SK-N-SH (cell line): Measurements from ENCODE around the gene PRR36. TPM values are rescaled to one million over a fixed set of nuclear protein-coding genes. Genes with fewer than 3 reads are reported as not detected.

Source experiments
- CTCF ChIA-PET: fragments of 300-600, 350-600 bp; formaldehyde crosslinking; extraction: SDS; loops from one replicate; lab custom pipeline; 2021; lab: Yijun Ruan, JAX
- POLR2A ChIA-PET: fragments of 350-600 bp; sonication (Branson Sonifier 250); formaldehyde crosslinking; extraction: SDS; loops from one replicate; lab custom pipeline; 2020; ENCODE audit warnings: antibody characterized with exemption, inconsistent platforms; lab: Yijun Ruan, JAX
- DNase-seq: peaks from one replicate; pipeline ENCODE4 v3.0.0; 2012
- H2AFZ ChIP-seq: fragments of 200-600 bp; sonication (generic); 2 replicates; pipeline ENCODE4 v1.8.1; 2016; ENCODE audit warnings: antibody characterized with exemption, mild to moderate bottlenecking, low read depth
- H3F3A ChIP-seq: fragments of 200-600 bp; sonication (generic); replicated peaks from 2 replicates; pipeline ENCODE3; 2016; ENCODE audit warnings: antibody characterized with exemption, mild to moderate bottlenecking; ENCODE audit not compliant: insufficient read depth
- H3K27ac ChIP-seq, 2 experiments: fragments of 200-500 bp in 1 of 2; fragments of 200-600 bp in 1 of 2; sonication (Bioruptor generic) in 1 of 2; sonication (generic), shearing (Covaris generic) in 1 of 2; 2 replicates each; pipeline versions ENCODE4 v1.5.1 to v1.6.1; 2014 to 2016; ENCODE audit warnings: low read depth in 2 of 2, inconsistent platforms in 1 of 2, low read length in 1 of 2, mild to moderate bottlenecking in 1 of 2, mixed read lengths in 1 of 2
- H3K27me3 ChIP-seq: fragments of 200-600 bp; sonication (generic), shearing (Covaris generic); 2 replicates; pipeline ENCODE4 v1.6.1; 2016; ENCODE audit warnings: mixed run types; ENCODE audit not compliant: insufficient read depth
- H3K36me3 ChIP-seq, 2 experiments: fragments of 200-500 bp in 1 of 2; fragments of 200-600 bp in 1 of 2; sonication (Bioruptor generic) in 1 of 2; sonication (generic) in 1 of 2; replicated peaks in 1 of 2; 2 replicates each; pipeline versions ENCODE3 to v1.5.1; 2014 to 2016; ENCODE audit warnings: low read length in 1 of 2, mild to moderate bottlenecking in 1 of 2; ENCODE audit not compliant: insufficient read depth in 2 of 2, control insufficient read depth in 1 of 2
- H3K4me1 ChIP-seq, 2 experiments: fragments of 200-500 bp in 1 of 2; fragments of 200-600 bp in 1 of 2; sonication (Bioruptor generic) in 1 of 2; sonication (generic), shearing (Covaris generic) in 1 of 2; 2 replicates each; pipeline versions ENCODE4 v1.5.1 to v1.6.1; 2014 to 2016; ENCODE audit warnings: low read depth in 1 of 2, low read length in 1 of 2, mixed run types in 1 of 2; ENCODE audit not compliant: insufficient read depth in 2 of 2, control insufficient read depth in 1 of 2
- H3K4me2 ChIP-seq: fragments of 200-600 bp; sonication (generic), shearing (Covaris generic); 2 replicates; pipeline ENCODE4 v1.6.1; 2017; ENCODE audit warnings: mixed run types
- H3K4me3 ChIP-seq, 2 experiments: fragments of 200-500 bp in 1 of 2; fragments of 200-600 bp in 1 of 2; sonication (Bioruptor generic) in 1 of 2; sonication (generic), shearing (Covaris generic) in 1 of 2; 2 replicates each; pipeline versions ENCODE4 v1.5.1 to v1.8.1; 2014 to 2016; ENCODE audit warnings: low read depth in 2 of 2, inconsistent platforms in 1 of 2, low read length in 1 of 2, mild to moderate bottlenecking in 1 of 2, mixed read lengths in 1 of 2, moderate library complexity in 1 of 2
- H3K79me2 ChIP-seq: fragments of 200-600 bp; sonication (generic); 2 replicates; pipeline ENCODE4 v1.8.1; 2017; ENCODE audit warnings: mild to moderate bottlenecking; ENCODE audit not compliant: insufficient read depth
- H3K9ac ChIP-seq: fragments of 200-600 bp; sonication (generic); 2 replicates; pipeline ENCODE4 v1.6.1; 2017; ENCODE audit warnings: mixed run types
- H3K9me2 ChIP-seq: fragments of 200-600 bp; sonication (generic); 2 replicates; pipeline ENCODE4 v1.6.1; 2017; ENCODE audit warnings: mixed run types
- H3K9me3 ChIP-seq: fragments of 200-600 bp; sonication (generic); 2 replicates; pipeline ENCODE4 v1.6.1; 2017; ENCODE audit warnings: mixed run types, mild to moderate bottlenecking, moderate library complexity
- H4K20me1 ChIP-seq: fragments of 200-600 bp; sonication (generic); 2 replicates; pipeline ENCODE4 v1.6.1; 2017; ENCODE audit warnings: mild to moderate bottlenecking, mixed run types; ENCODE audit not compliant: insufficient read depth
- CHD2 ChIP-seq: fragments of 150-350 bp; IDR thresholded peaks from 2 replicates; pipeline ENCODE4 v1.6.1; 2018; ENCODE audit warnings: low read length; ENCODE audit not compliant: partially characterized antibody
- ELF1 ChIP-seq: IDR thresholded peaks from 2 replicates; pipeline ENCODE4 v1.4.0; 2012
- FOSL2 ChIP-seq: IDR thresholded peaks from 2 replicates; pipeline ENCODE4 v1.4.0; 2012; ENCODE audit warnings: low read depth, mild to moderate bottlenecking, moderate library complexity, borderline replicate concordance
- GABPA ChIP-seq: IDR thresholded peaks from 2 replicates; pipeline ENCODE4 v1.4.0; 2012; ENCODE audit warnings: low read depth, mild to moderate bottlenecking
- MAX ChIP-seq: IDR thresholded peaks from 2 replicates; pipeline ENCODE4 v1.4.0; 2012; ENCODE audit warnings: low read depth
- MEF2A ChIP-seq: IDR thresholded peaks from 2 replicates; pipeline ENCODE4 v1.4.0; 2012; ENCODE audit warnings: low read depth, borderline replicate concordance
- NFIC ChIP-seq: IDR thresholded peaks from 2 replicates; pipeline ENCODE4 v1.4.0; 2012; ENCODE audit warnings: borderline replicate concordance
- NRF1 ChIP-seq: IDR thresholded peaks from 2 replicates; pipeline ENCODE4 v1.6.1; 2012; ENCODE audit warnings: low read depth, mild to moderate bottlenecking, low read length
- POLR2AphosphoS5 ChIP-seq: IDR thresholded peaks from 2 replicates; pipeline ENCODE4 v1.6.1; 2012; ENCODE audit warnings: low read depth, low read length
- RAD21 ChIP-seq: IDR thresholded peaks from 2 replicates; pipeline ENCODE4 v1.6.1; 2012; ENCODE audit warnings: mild to moderate bottlenecking, low read length
- REST ChIP-seq: IDR thresholded peaks from 2 replicates; pipeline ENCODE4 v1.6.1; 2012; ENCODE audit warnings: mild to moderate bottlenecking, low read depth, low read length, moderate library complexity
- SIN3A ChIP-seq: IDR thresholded peaks from 2 replicates; pipeline ENCODE4 v1.6.1; 2012; ENCODE audit warnings: low read depth, mild to moderate bottlenecking, low read length, moderate library complexity, borderline replicate concordance
- SMC3 ChIP-seq: IDR thresholded peaks from 2 replicates; pipeline ENCODE4 v1.6.1; 2012; ENCODE audit warnings: low read depth, low read length, improper control_type of control experiment
- TEAD4 ChIP-seq: IDR thresholded peaks from 2 replicates; pipeline ENCODE4 v1.4.0; 2012; ENCODE audit warnings: mild to moderate bottlenecking, borderline replicate concordance; ENCODE audit not compliant: insufficient read depth
- WGBS: methylation state at CpG from one replicate; pipeline ENCODE4 v1.1.6; 2017; ENCODE audit warnings: low lambda C conversion rate; 5-methylcytosine and 5-hydroxymethylcytosine counted together
- polyA plus RNA-seq, 3 experiments: library from polyadenylated mRNA; depleted of rRNA; stranded (reverse); fragments of >200 nt; gene quantifications; 2 replicates each; pipeline ENCODE4 v1.2.3, GENCODE V29; 2012
- TF ChIP-seq, protein P1 (sequence below): IDR thresholded peaks from 2 replicates; pipeline ENCODE4 v1.4.0; 2012; ENCODE audit warnings: low read depth, borderline replicate concordance

PRR36 gene
- polyA plus RNA-seq, 1 of the 3 experiments (the other 2 are of a cell fraction), result 0.18 TPM

- Histone ChIP-seq H3K27me3 (peaks cover 7% of the 10 kb centered on the region; the same call in 1 of the 2 replicates), H2AFZ (no peak overlapping the region), H3K9ac (no peak overlapping the region), H3K4me1 (peaks cover 0 to 5% of the 10 kb centered on the region in 2 experiments; a peak in 2 of 4 replicates), H3K27ac (no peak overlapping the region), H3K4me2 (no peak overlapping the region), H3K36me3 (peaks cover 0 to 35% of the 10 kb centered on the region in 2 experiments), H3K9me2 (no peaks in the 10 kb centered on the region), H3K4me3 (no peak overlapping the region), H4K20me1 (peaks cover 10% of the 10 kb centered on the region), H3K79me2 (peaks cover 12% of the 10 kb centered on the region; the same call in 1 of the 2 replicates), H3F3A (peaks cover 6% of the 10 kb centered on the region), H3K9me3 (no peaks in the 10 kb centered on the region)
- no peak for DNase-seq
- TF ChIP-seq RAD21, result no peak
- no peak for TF ChIP-seq ELF1
- TF ChIP-seq REST, result no peak
- no peak for TF ChIP-seq POLR2AphosphoS5
- TF ChIP-seq SIN3A, result no peak
- no peak for TF ChIP-seq GABPA
- no peak for TF ChIP-seq SMC3
- TF ChIP-seq, protein P1, sequence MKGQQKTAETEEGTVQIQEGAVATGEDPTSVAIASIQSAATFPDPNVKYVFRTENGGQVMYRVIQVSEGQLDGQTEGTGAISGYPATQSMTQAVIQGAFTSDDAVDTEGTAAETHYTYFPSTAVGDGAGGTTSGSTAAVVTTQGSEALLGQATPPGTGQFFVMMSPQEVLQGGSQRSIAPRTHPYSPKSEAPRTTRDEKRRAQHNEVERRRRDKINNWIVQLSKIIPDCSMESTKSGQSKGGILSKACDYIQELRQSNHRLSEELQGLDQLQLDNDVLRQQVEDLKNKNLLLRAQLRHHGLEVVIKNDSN, result no peak
- no peak for TF ChIP-seq NRF1
- TF ChIP-seq CHD2, result no peak
- TF ChIP-seq TEAD4, result no peak
- no peak for TF ChIP-seq MAX
- no peak for TF ChIP-seq NFIC
- no peak for TF ChIP-seq MEF2A
- TF ChIP-seq FOSL2, result no peak
- CTCF ChIA-PET, result interaction anchor here (1.5 to 2.1 kb wide), 2 partner anchors 8 to 59 kb away, joined by 5 to 9 read pairs; partner anchors contain the start of gene MAP2K7
- POLR2A ChIA-PET, result no interaction called here
- 96% methylated on average over 16 of the region's 31 CpGs for WGBS
These were observed 38.0 kb upstream of the PRR36 start for GRCh38 chr19:7912144-7912696.
